Measurements from ENCODE around the gene BRD7. TPM values are rescaled to one million over a fixed set of nuclear protein-coding genes. Genes with fewer than 3 reads are reported as not detected.

Gene BRD7
- total RNA-seq, 1 donor from 2014 or later: 53.4 TPM

DNA sequence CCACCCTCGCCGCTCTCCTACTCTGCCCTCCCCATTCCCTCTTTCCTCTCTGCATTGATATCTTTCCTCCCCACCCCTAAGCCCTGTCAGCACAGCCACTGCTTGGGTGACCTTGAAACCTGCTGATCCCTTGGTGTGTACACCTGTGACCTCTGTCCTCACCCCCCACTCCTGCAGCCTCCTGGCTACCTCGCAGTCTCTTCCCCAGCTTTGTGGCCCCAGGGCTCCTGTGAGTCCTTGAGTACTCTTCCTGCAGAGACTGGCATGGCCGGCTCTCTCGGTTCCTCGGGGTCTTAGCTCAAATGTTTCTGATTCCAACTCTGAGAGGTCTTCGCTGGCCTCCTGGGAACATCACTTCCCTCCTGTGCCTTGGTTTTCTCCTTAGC, 70.7 kb downstream of the BRD7 start:
- DNase-seq (ENCODE audit: low spot score): peak; percentile 51
- intact Hi-C loops (cut with DNase I): no loop called here

DNA sequence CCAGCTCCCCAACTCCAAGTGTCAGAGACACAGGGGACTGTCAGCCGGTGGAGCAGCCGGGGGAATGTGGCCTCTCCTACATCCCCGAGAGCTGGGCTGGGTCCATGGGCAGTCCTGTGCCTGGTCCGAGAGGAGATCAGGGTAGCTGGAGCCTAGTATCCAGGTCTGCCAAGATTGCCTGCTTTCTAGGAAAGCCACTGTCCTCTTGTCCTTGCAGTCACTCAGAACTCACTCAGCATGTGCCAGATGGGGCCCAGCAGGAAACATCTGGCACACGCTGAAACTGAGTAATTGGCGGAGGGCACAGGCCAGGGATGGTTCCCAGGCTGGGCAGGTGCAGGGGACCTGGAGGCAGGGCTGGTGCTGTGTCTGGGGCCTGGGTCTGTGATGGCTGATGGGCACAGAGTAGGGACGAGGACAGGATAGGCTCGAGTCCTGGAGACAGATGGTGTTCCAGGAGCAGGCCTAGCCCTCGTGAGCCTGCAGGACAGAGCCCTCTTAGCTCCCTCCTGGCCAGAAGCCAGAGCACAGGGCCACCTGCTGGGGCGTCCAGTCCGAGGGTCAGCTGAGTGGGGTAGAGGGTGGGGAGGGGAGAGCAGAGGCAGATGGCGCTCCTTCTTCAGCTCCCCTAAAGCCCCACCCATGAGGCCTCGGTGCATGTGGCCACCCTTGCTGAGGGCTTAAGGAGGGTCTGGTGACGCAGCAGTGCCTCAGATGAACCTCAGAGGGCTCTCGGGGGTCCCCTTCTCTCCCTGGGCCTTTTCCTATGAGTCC, 71.3 kb downstream of the BRD7 start:
- DNase-seq (ENCODE audit: low spot score): peak; percentile 68
- intact Hi-C loops (cut with DNase I): no loop called here

DNA sequence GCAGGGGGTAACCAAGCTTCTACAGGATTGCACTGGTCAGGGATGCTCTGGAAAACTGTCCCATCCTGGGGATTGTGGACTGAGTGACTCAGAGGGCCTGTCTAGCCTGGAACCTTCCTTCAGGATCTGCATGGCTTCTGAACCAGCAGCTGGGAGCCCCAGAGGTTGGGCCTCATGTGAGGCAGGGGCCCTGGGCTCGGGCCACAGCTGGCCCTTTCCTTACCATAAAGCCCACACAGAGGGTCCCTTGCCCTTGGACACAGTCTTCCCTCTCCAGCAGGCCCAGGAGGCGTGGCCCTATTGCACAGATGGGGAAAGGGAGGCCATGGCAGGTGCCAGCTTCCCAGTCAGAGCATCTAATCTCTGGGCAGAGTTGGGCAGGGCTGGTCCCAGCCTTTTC, 72.0 kb downstream of the BRD7 start:
- intact Hi-C loops (cut with DNase I): no loop called here
- peak; percentile 63 for DNase-seq (ENCODE audit: low spot score)

GRCh38 chr16:50295541-50296132, 73.2 kb downstream of the BRD7 start:
- peak; percentile 49 for DNase-seq (ENCODE audit: low spot score)
- intact Hi-C loops (cut with DNase I): no loop called here

DNA sequence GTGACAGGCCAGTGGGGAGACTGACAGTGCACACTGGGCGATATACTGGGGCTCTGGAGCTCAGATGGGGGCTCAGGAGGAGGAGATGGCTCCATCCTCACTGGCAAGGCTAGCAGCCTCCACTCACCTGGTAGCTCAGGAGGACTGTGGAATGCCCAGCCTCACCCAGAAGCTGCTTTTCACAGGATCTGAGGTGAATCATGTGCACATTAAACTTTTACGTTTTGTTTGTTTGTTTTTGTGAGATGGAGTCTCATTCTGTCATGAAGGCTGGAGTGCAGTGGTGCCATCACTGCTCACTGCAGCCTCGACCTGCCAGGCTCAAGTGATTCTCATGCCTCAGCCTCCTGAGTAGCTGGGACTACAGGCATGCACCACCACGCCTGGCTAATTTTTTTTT, 73.8 kb downstream of the BRD7 start:
- DNase-seq (ENCODE audit: low spot score): no peak
- intact Hi-C loops (cut with DNase I): no loop called here

DNA sequence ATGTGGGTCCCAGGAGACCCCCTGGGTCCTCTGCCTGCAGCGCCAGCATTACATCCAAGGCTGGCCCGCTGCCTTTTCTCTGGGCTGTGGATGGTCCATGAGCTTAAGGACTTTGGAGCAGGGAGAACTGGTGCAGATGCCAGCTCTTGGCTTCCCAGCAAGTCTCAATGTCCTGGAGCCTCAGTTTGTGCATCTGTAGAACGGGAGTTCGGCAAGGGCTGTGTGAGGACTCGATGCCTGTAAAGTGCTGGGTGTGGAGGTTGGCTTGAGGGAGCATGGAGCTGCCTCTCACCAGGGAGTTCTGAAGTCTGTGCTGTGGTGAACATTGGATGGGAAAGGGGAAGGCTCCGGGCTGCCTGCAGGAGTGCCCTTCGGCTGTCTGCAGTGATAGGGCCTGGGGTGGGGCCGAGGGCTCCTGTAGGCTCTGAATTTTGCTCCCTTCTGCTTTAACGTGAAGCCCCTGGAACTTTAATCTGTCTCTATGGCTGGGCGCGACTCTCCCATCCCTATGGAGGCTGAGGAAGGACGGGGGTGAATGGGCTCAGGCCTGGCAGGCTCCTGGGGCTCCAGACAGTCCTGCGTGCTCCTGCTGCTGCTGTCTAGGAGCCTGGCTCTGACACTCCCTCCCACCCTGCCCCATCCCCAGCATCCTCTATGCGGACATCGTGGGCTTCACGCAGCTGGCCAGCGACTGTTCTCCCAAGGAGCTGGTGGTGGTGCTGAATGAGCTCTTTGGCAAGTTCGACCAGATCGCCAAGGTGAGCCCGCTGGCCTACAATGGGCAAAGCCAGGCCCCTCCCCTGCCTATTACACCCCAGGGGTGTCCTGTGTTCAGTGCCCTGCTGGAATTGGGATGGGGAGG, 74.6 kb downstream of the BRD7 start:
- intact Hi-C loops (cut with DNase I): no loop called here
- DNase-seq (ENCODE audit: low spot score): no peak

DNA sequence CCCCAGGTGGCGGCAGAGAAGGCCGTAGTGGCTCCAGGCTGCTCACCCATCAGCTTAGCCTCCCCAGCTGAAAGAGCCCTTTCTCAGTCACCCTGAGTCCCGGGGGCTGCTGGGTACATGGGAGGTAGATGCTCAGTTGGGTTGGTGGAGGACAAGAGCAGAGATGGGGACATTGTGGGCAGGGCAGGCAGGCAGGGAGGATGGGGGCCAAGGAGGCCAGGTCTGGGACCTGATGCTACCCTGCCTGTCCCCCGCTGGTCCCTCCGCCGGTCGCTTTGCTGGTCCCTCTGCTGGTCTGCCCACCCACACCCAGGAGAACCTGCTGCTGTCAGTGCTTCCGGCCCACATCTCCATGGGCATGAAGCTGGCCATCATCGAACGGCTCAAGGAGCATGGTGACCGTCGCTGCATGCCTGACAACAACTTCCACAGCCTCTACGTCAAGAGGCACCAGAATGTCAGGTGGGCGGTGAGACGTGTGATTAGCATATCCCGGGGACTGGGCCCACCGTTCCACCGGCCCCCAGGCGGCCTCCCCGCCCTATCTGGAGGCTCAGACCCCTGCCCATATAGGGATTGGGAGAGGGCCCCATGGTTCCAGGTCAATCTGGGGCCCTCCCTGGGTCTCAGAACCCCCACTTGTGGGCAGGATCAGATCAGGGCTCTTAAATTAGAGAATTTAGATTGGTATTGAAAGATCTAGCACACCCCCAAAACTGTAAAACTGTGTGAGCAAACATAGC, 75.6 kb downstream of the BRD7 start:
- DNase-seq (ENCODE audit: low spot score): no peak
- intact Hi-C loops (cut with DNase I): no loop called here

DNA sequence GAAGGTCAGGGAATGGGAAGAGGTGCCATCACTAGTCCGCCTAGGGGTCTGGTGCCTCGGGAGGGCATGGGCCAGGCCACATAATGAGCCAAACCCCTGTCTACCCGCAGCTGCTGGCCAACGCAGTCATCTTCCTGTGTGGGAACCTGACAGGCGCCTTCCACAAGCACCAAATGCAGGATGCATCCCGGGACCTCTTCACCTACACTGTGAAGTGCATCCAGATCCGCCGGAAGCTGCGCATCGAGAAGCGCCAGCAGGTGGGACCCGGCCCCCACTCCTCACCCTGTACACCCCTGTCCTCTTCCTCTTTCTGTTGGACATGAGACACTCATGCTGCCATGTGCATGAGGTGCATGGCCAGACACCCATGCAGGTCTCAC, 76.2 kb downstream of the BRD7 start:
- no peak for DNase-seq (ENCODE audit: low spot score)
- intact Hi-C loops (cut with DNase I): no loop called here

DNA sequence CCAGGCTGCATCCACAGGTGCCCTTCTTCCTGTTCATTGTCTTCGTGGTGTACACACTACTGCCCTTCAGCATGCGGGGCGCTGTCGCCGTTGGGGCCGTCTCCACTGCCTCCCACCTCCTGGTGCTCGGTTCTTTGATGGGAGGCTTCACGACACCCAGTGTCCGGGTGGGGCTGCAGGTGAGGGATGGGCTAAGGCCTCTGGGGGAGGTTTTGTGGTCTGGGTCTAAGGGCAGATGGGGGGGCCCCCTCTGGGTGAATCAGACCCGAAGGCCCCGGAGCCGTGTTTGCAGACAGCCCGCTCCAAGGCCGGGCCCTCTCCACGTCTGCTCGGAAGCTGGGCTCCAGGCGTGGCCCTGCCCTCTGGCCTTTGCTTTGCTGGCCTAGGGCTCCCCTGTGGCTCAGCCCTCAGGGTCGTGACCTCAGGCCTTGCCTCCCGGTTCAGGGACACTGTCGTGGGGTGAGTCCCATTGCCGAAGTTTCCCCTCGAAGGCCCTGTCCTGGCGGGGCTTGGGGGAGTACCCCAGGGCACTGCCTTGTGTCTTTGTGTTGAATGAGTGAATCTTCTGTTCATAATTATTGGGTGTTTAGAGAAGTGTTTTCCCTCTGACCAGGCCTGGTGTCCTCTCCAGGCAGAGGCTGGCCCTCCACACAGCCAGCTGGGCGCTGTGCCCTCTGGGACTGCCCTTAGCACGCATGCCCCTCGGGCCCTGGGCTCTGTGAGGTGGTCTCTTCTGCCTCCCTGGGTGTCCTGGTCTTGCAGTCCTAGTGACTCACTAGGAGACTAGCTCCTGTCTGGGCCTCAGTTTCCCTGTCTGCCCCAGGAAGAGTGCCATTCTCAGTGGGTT, 76.8 kb downstream of the BRD7 start:
- no peak for DNase-seq (ENCODE audit: low spot score)
- intact Hi-C loops (cut with DNase I): no loop called here

GRCh38 chr16:50290856-50291255, 77.9 kb downstream of the BRD7 start:
- no peak for DNase-seq (ENCODE audit: low spot score)
- intact Hi-C loops (cut with DNase I): no loop called here

GRCh38 chr16:50289950-50290764, 78.6 kb downstream of the BRD7 start:
- DNase-seq (ENCODE audit: low spot score): no peak
- intact Hi-C loops (cut with DNase I): no loop called here

DNA sequence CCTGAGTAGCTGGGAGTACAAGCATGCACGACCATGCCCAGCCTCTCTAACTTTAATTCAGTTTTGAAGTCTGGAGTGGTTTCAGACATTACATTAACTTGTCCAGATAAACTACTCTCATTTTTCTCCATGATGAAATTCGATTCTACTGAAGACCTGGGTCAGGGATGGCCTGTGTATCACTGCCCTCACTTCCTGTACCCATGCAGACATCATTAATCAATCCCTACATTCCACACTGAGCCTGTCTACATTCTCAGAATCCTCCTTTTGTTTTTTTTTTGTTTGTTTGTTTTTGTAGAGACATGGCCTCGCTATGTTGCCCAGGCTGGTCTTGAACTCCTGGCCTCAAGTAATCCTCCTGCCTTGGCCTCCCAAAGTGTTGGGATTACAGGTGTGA, 79.9 kb downstream of the BRD7 start:
- DNase-seq (ENCODE audit: low spot score): no peak
- intact Hi-C loops (cut with DNase I): no loop called here

- intact Hi-C loops (cut with DNase I): no loop called here
Measured at GRCh38 chr16:50288026-50288425, 80.8 kb downstream of the BRD7 start.

GRCh38 chr16:50286681-50287080, 82.1 kb downstream of the BRD7 start:
- no peak for DNase-seq (ENCODE audit: low spot score)
- intact Hi-C loops (cut with DNase I): no loop called here

More at GRCh38 chr16:50288026-50288425, 80.8 kb downstream of the BRD7 start:
- DNase-seq (ENCODE audit: low spot score): no peak

GRCh38 chr16:50285406-50286003, 83.3 kb downstream of the BRD7 start:
- intact Hi-C loops (cut with DNase I): no loop called here
- DNase-seq (ENCODE audit: low spot score): no peak

GRCh38 chr16:50284131-50284911, 84.5 kb downstream of the BRD7 start:
- no peak for DNase-seq (ENCODE audit: low spot score)
- intact Hi-C loops (cut with DNase I): no loop called here

Measured in cardiac septum (tissue), 1 donor.